SK-N-SH treated with all-trans-retinoic acid at 6 μM for 48 hours (cell line): Measurements from ENCODE around the gene TALDO1.

Experiments used
- ATAC-seq: fragments of 200-7000 bp; cut with Tn5 transposase; 3 replicates; pipeline ENCODE4 v1.9.1; 2020; ENCODE audit warnings: mild to moderate bottlenecking, moderate library complexity
- ARNTL ChIP-seq: fragments of 450-650 bp; formaldehyde crosslinking; IDR thresholded peaks from 2 replicates; pipeline ENCODE4 v1.5.0; 2020; ENCODE audit warnings: low read depth, mild to moderate bottlenecking, moderate library complexity, borderline replicate concordance
- BACH2 ChIP-seq: fragments of 250-450 bp; sonication (Bioruptor Pico); IDR thresholded peaks from 2 replicates; pipeline ENCODE4 v1.9.0; 2021; ENCODE audit warnings: mild to moderate bottlenecking, borderline replicate concordance
- CREB5 ChIP-seq: fragments of 250-450 bp; sonication (Bioruptor Pico); IDR thresholded peaks from 2 replicates; pipeline ENCODE4 v1.5.1; 2020; ENCODE audit warnings: low read depth, mild to moderate bottlenecking, moderate library complexity
- CSDC2 ChIP-seq: fragments of 250-450 bp; sonication (Bioruptor Pico); IDR thresholded peaks from 2 replicates; pipeline ENCODE4 v1.5.0; 2020; ENCODE audit warnings: mild to moderate bottlenecking, moderate library complexity
- ESRRG ChIP-seq: fragments of 250-450 bp; sonication (Bioruptor Pico); IDR thresholded peaks from 2 replicates; pipeline ENCODE4 v1.6.1; 2021; ENCODE audit warnings: mild to moderate bottlenecking
- ISL1 ChIP-seq: fragments of 250-450 bp; sonication (Bioruptor Pico); IDR thresholded peaks from 2 replicates; pipeline ENCODE4 v2.1.2; 2022; ENCODE audit warnings: mild to moderate bottlenecking, moderate library complexity
- OSR1 ChIP-seq: fragments of 250-450 bp; sonication (Bioruptor Pico); IDR thresholded peaks from 2 replicates; pipeline ENCODE4 v1.8.0; 2022; ENCODE audit warnings: moderate library complexity, mild to moderate bottlenecking, inconsistent platforms
- PATZ1 ChIP-seq: fragments of 250-450 bp; sonication (Bioruptor Pico); IDR thresholded peaks from 2 replicates; pipeline ENCODE4 v1.8.0; 2020; ENCODE audit warnings: mild to moderate bottlenecking, moderate library complexity, borderline replicate concordance
- POU6F1 ChIP-seq: fragments of 250-450 bp; sonication (Bioruptor Pico); IDR thresholded peaks from 2 replicates; pipeline ENCODE4 v1.8.0; 2021; ENCODE audit warnings: low read depth, mild to moderate bottlenecking, moderate library complexity, borderline replicate concordance
- SNAI2 ChIP-seq: fragments of 250-450 bp; sonication (Bioruptor Pico); IDR thresholded peaks from 2 replicates; pipeline ENCODE4 v1.5.0; 2020; ENCODE audit warnings: mild to moderate bottlenecking, moderate library complexity
- TCF4 ChIP-seq: fragments of 250-450 bp; sonication (Bioruptor Pico); IDR thresholded peaks from 2 replicates; pipeline ENCODE4 v1.8.0; 2021; ENCODE audit warnings: mild to moderate bottlenecking, moderate library complexity, borderline replicate concordance
- TOX ChIP-seq: fragments of 250-450 bp; sonication (Bioruptor Pico); IDR thresholded peaks from 2 replicates; pipeline ENCODE4 v1.8.0; 2021; ENCODE audit warnings: mild to moderate bottlenecking, moderate library complexity, borderline replicate concordance
- TSHZ2 ChIP-seq: fragments of 250-450 bp; sonication (Bioruptor Pico); IDR thresholded peaks from 2 replicates; pipeline ENCODE4 v1.5.0; 2020; ENCODE audit warnings: mild to moderate bottlenecking, moderate library complexity
- ZC3H10 ChIP-seq: fragments of 250-450 bp; sonication (Bioruptor Pico); IDR thresholded peaks from 2 replicates; pipeline ENCODE4 v1.5.1; 2021; ENCODE audit warnings: mild to moderate bottlenecking, moderate library complexity
- ZFP3 ChIP-seq: fragments of 250-450 bp; sonication (Bioruptor Pico); IDR thresholded peaks from 2 replicates; pipeline ENCODE4 v1.5.0; 2020; ENCODE audit warnings: mild to moderate bottlenecking, moderate library complexity
- ZFP30 ChIP-seq: fragments of 450-650 bp; formaldehyde crosslinking; IDR thresholded peaks from 2 replicates; pipeline ENCODE4 v1.5.0; 2022; ENCODE audit warnings: mild to moderate bottlenecking, moderate library complexity
- ZNF565 ChIP-seq: fragments of 450-650 bp; formaldehyde crosslinking; conservative IDR thresholded peaks from 2 replicates; pipeline ENCODE4 v1.5.0; 2020; ENCODE audit warnings: low read depth, mild to moderate bottlenecking, moderate library complexity
- ZNF70 ChIP-seq: fragments of 450-650 bp; formaldehyde crosslinking; IDR thresholded peaks from 2 replicates; pipeline ENCODE4 v1.5.0; 2020; ENCODE audit warnings: mild to moderate bottlenecking, moderate library complexity
- ZNF8 ChIP-seq: fragments of 450-650 bp; formaldehyde crosslinking; IDR thresholded peaks from 2 replicates; pipeline ENCODE4 v1.5.0; 2020; ENCODE audit warnings: mild to moderate bottlenecking, moderate library complexity

Gene TALDO1

GRCh38 chr11:788009-788640, 40.9 kb downstream of the TALDO1 start:
- TF ChIP-seq TCF4 (CRISPR knock-in tag) (no peak), ZFP30 (CRISPR knock-in tag) (no peak), BACH2 (CRISPR knock-in tag) (no peak)
- ATAC-seq: no peak

GRCh38 chr11:788953-789940, 42.0 kb downstream of the TALDO1 start:
- peak; percentile 4 for ATAC-seq
- TF ChIP-seq TOX (CRISPR knock-in tag) (no peak), TCF4 (CRISPR knock-in tag) (no peak), ESRRG (0 out of 2 replicates have a peak, but pooled peaks have one; percentile 55)

GRCh38 chr11:789943-790342, 42.7 kb downstream of the TALDO1 start, which contains the start of gene CEND1:
TSS of gene CEND1 (minus strand) at chr11:790090. CDS start at chr11:788576, 1,514 bp downstream.
- TF ChIP-seq TCF4 (CRISPR knock-in tag): no peak
- TF ChIP-seq PATZ1 (CRISPR knock-in tag): no peak
- TF ChIP-seq BACH2 (CRISPR knock-in tag): no peak
- no peak for TF ChIP-seq POU6F1 (CRISPR knock-in tag)
- no peak for TF ChIP-seq OSR1 (CRISPR knock-in tag)
- TF ChIP-seq TSHZ2 (CRISPR knock-in tag): no peak
- TF ChIP-seq ISL1 (CRISPR knock-in tag): no peak
- no peak for TF ChIP-seq ZNF565 (CRISPR knock-in tag)
- TF ChIP-seq, all 23 proteins: peak for 0
- peak; percentile 43 for ATAC-seq

GRCh38 chr11:790721-791564, 43.7 kb downstream of the TALDO1 start:
- peak; percentile 58 for ATAC-seq
- TF ChIP-seq ZFP3 (CRISPR knock-in tag) (no peak), SNAI2 (no peak), POU6F1 (CRISPR knock-in tag) (no peak), BACH2 (CRISPR knock-in tag) (no peak), CREB5 (no peak), ZNF70 (CRISPR knock-in tag) (no peak), TSHZ2 (CRISPR knock-in tag) (no peak), ZNF8 (CRISPR knock-in tag) (no peak), CSDC2 (no peak), ZC3H10 (CRISPR knock-in tag) (no peak), ZNF565 (CRISPR knock-in tag) (no peak), ARNTL (CRISPR knock-in tag) (no peak), ZFP30 (CRISPR knock-in tag) (no peak)
